Heart left ventricle (tissue), 16 donors: ENCODE measurements around the gene HYOU1. TPM values are rescaled to one million over a fixed set of nuclear protein-coding genes. Genes with fewer than 3 reads are reported as not detected.

Source experiments
- ATAC-seq, 4 donors: fragments of 200-7000 bp; cut with Tn5 transposase; one replicate each; pipeline ENCODE4 v1.9.1; 2020 to 2022; ENCODE audit warnings: moderate library complexity in 4 of 4, mild to moderate bottlenecking in 3 of 4, moderate number of reproducible peaks in 1 of 4
- DNase-seq, 5 donors: peaks; one replicate each; pipeline ENCODE4 v3.0.0-alpha.2; 2020
- H3K27ac ChIP-seq, 12 donors: fragments of 200-600 bp; sonication (generic) in 4 of 12; one replicate each; pipeline versions ENCODE4 v1.5.0 to v1.8.0; 2016 to 2022; ENCODE audit warnings: mild to moderate bottlenecking in 2 of 12
- H3K27me3 ChIP-seq, 9 donors: fragments of 200-600 bp; sonication (generic) in 2 of 9; one replicate each; pipeline versions ENCODE4 v1.5.1 to v1.8.0; 2016 to 2022; ENCODE audit warnings: mild to moderate bottlenecking in 3 of 9
- H3K36me3 ChIP-seq, 9 donors: fragments of 200-600 bp; sonication (generic) in 2 of 9; one replicate each; pipeline versions ENCODE4 v1.5.0 to v1.8.0; 2018 to 2022; ENCODE audit warnings: mild to moderate bottlenecking in 2 of 9
- H3K4me1 ChIP-seq, 12 donors: fragments of 200-600 bp; sonication (generic) in 4 of 12; one replicate each; pipeline versions ENCODE4 v1.5.0 to v1.8.0; 2016 to 2022; ENCODE audit warnings: mild to moderate bottlenecking in 3 of 12
- H3K4me3 ChIP-seq, 12 donors: fragments of 200-600 bp; sonication (generic) in 4 of 12; one replicate each; pipeline versions ENCODE4 v1.5.0 to v1.8.0; 2017 to 2022; ENCODE audit warnings: mild to moderate bottlenecking in 9 of 12, moderate library complexity in 4 of 12
- H3K9me3 ChIP-seq, 12 donors: fragments of 200-600 bp; sonication (generic) in 4 of 12; one replicate each; pipeline versions ENCODE4 v1.5.0 to v1.8.0; 2016 to 2022; ENCODE audit warnings: mild to moderate bottlenecking in 1 of 12
- CTCF ChIP-seq, 12 donors: fragments of 200-600 bp; sonication (generic) in 4 of 12; IDR thresholded peaks; one replicate each; pipeline versions ENCODE4 v1.5.0 to v1.8.0; 2018 to 2022; ENCODE audit warnings: antibody characterized with exemption in 12 of 12, mild to moderate bottlenecking in 5 of 12
- POLR2A ChIP-seq, 2 donors: fragments of 450-650 bp; IDR thresholded peaks; one replicate each; pipeline ENCODE4 v1.6.1; 2017; ENCODE audit warnings: antibody characterized with exemption in 2 of 2, mild to moderate bottlenecking in 2 of 2, moderate library complexity in 2 of 2
- WGBS, 4 donors: extraction: QIAGEN DNeasy Blood & Tissue Kit in 2 of 4; methylation state at CpG; one replicate each; pipeline versions ENCODE4 v1.1.5 to v1.1.7; 2013 to 2018; 5-methylcytosine and 5-hydroxymethylcytosine counted together
- intact Hi-C, 10 donors: fragments of 100-400 bp; cut with DNase I; formaldehyde crosslinking; loops; one replicate each; pipeline versions ENCODE4 v1.11.1 to v1.14.2; 2022
- polyA plus RNA-seq, 2 donors: library from polyadenylated mRNA; stranded (reverse); fragments of 200-250 nt; gene quantifications; one replicate each; pipeline ENCODE4 v1.2.3, GENCODE V29; 2013
- total RNA-seq, 9 donors: library from RNA; depleted of rRNA in 2 of 9; stranded (reverse); fragments of >200 nt in 2 of 9; fragmentation: NEBNext Ultra II Directional in 3 of 9; extraction: Animal tissue kit (Norgen Biotek cat#: 25700) in 3 of 9; gene quantifications; one replicate each; pipeline versions ENCODE4 v1.1.0 to v1.2.4, GENCODE V29; 2016 to 2023
- donor health status: ischemic (EF 13 %, LVEDD 7.1; RV severe dilation, severe dysfunction).
- donor health status: healthy with polysubstance abuse.
- donor health status: DM: no; HTN: yes; CAD: no.
- donor health status: DM: no; HTN: no; CAD: no.
- donor health status: ischemic (EF 25% LVEDD 6.9; RV normal size, moderate dysfunction).
- donor health status: ischemic (EF 25% LVEDD 5.7; RV mildly dilated, moderate dysfunction).
- donor health status: healthy.
- donor health status: DM: yes; HTN: yes; CAD: no.
- donor health status: ischemic (EF 35%, LVEDD 5.7; RV mildly dilated, moderate dysfunction).
- donor health status: nonischemic (EF 11% LVEDD 7.7; RV severe dilation, severe dysfunction).
- donor health status: DM: yes; HTN: yes; CAD: no.
- donor health status: PGD.
- donor health status: ischemic (EF 29% LVEDD 5.4; RV normal size, mild dysfunction).
- donor health status: nonischemic (EF 23%, LVEDD 6.1; RV moderate dilation, normal function).

HYOU1 gene
- total and polyA plus RNA-seq, 11 donors = 34.7 to 260 (median 68.6) TPM

- H3K9me3 ChIP-seq = no peaks in the 10 kb centered on the region
- no peak for ATAC-seq
- DNase-seq = no peak
- no peaks in the 10 kb centered on the region for H3K27me3 ChIP-seq
- H3K36me3 ChIP-seq = peaks cover 0 to 97% (median 86%) of the 10 kb centered on the region in 9 donors
- intact Hi-C loops = no loop called here
- H3K4me1 ChIP-seq = peaks cover 0 to 9% (median 0%) of the 10 kb centered on the region in 12 donors
- TF ChIP-seq CTCF (IDR thresholded peaks at IDR 0.05) (no peak), POLR2A (IDR thresholded peaks at IDR 0.05) (no peak)
- 86 to 89% (median 86%) methylated on average over 4 of the region's 4 CpGs for WGBS, 4 donors
- no peak overlapping the region for H3K27ac ChIP-seq
- no peak overlapping the region for H3K4me3 ChIP-seq
These were observed 50.3 kb downstream of the HYOU1 start for GRCh38 chr11:119006656-119007055.

DNA sequence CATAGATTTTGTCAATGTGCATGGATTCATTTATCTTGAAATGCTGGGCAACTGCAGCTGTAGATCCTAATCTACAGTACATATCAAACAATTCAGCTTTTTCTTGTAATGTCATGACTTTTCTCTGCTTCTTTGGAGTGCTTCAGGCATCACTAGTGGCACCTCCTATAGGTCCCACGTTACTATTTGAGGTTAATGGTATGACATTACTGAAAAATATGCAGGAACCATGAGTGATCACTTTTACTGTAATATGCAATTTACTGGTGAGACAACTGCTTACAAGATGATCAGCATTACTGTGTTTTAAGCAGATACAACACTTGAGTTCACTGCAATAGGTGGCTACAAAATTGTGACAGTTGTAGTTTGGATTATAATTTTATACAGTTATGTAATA is 56.1 kb downstream of the HYOU1 start:
- H3K4me1 ChIP-seq = peaks cover 0 to 23% (median 17%) of the 10 kb centered on the region in 12 donors
- H3K27me3 ChIP-seq = no peaks in the 10 kb centered on the region
- intact Hi-C loops = no loop called here
- WGBS, 4 donors = 58 to 70% (median 66%) methylated on average over 1 of the region's 1 CpG
- no peak overlapping the region for H3K27ac ChIP-seq
- ATAC-seq (no peak), DNase-seq (no peak)
- no peak for TF ChIP-seq CTCF (IDR thresholded peaks at IDR 0.05)
- no peak for TF ChIP-seq POLR2A (IDR thresholded peaks at IDR 0.05)
- H3K36me3 ChIP-seq = peaks cover 0 to 70% (median 56%) of the 10 kb centered on the region in 9 donors
- no peaks in the 10 kb centered on the region for H3K9me3 ChIP-seq
- H3K4me3 ChIP-seq = no peak overlapping the region

DNA sequence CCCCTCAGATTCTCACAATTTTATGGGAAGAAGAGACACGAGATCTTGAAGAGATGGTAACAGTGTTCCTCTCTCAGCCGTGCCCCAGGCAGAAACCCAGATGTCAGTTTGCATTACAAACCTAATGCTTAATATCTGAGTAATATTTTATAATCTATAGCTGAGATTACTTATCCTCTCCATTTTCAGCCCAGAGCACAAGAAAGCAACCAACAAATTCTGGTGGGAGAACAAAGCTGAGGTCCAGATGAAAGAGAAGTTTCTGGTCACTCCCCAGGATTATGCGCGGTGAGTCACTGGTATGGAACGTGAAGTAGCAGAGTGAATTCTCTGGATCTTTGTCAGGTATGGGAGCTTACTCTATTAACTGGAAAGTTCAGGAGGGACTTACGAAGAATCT is 58.2 kb downstream of the HYOU1 start:
- 55 to 62% (median 58%) methylated on average over 6 of the region's 6 CpGs for WGBS, 4 donors
- DNase-seq (no peak), ATAC-seq (no peak)
- Histone ChIP-seq H3K27me3 (no peaks in the 10 kb centered on the region), H3K4me3 (peak overlapping the region; percentile 53 to 95 (median 87)), H3K36me3 (peaks cover 0 to 50% (median 41%) of the 10 kb centered on the region in 9 donors), H3K4me1 (peaks cover 0 to 23% (median 17%) of the 10 kb centered on the region in 12 donors), H3K9me3 (no peaks in the 10 kb centered on the region), H3K27ac (peak overlapping the region in 9 of 12 donors; percentile 7 to 91 (median 85))
- intact Hi-C loops = loop anchor here in 2 of 10 donors (2.0 kb wide), 2 partner anchors 20 to 32 kb away; partner anchors contain the start of genes RPS25 (in 1 of the 2), SLC37A4 (in 1 of the 2) and TRAPPC4 (in 1 of the 2)
- TF ChIP-seq CTCF (IDR thresholded peaks at IDR 0.05) (no peak), POLR2A (IDR thresholded peaks at IDR 0.05) (no peak)

DNA sequence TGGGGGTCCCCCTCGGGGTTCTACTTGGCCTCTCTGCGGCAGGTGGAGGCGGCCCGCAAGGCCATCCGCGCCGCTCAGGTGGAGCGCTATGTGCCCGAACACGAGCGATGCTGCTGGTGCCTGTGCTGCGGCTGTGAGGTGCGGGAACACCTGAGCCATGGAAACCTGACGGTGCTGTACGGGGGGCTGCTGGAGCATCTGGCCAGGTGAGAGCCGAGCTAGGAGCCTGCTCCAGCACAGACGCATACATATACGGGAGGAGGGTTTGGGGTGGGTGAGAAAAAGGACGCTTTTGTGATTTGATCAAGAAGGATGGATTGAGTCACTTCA is 58.7 kb downstream of the HYOU1 start:
- H3K4me1 ChIP-seq = peaks cover 0 to 23% (median 17%) of the 10 kb centered on the region in 12 donors
- no peak for TF ChIP-seq CTCF (IDR thresholded peaks at IDR 0.05)
- no peak for TF ChIP-seq POLR2A (IDR thresholded peaks at IDR 0.05)
- no peaks in the 10 kb centered on the region for H3K27me3 ChIP-seq
- peak in 1 of 4 donors; percentile 22 for ATAC-seq
- H3K9me3 ChIP-seq = no peaks in the 10 kb centered on the region
- intact Hi-C loops = loop anchor here in 2 of 10 donors (2.0 kb wide), 2 partner anchors 20 to 32 kb away; partner anchors contain the start of genes RPS25 (in 1 of the 2), SLC37A4 (in 1 of the 2) and TRAPPC4 (in 1 of the 2)
- peaks cover 0 to 46% (median 37%) of the 10 kb centered on the region in 9 donors for H3K36me3 ChIP-seq
- peak overlapping the region; percentile 53 to 95 (median 87) for H3K4me3 ChIP-seq
- peak overlapping the region; percentile 57 to 91 (median 84) for H3K27ac ChIP-seq
- 1 to 3% (median 3%) methylated on average over 17 to 19 of the region's 19 CpGs for WGBS, 4 donors
- no peak for DNase-seq
